Lower leg skin (tissue), 4 donors: ENCODE data around the gene S100A2. TPM values are rescaled to one million over a fixed set of nuclear protein-coding genes. Genes with fewer than 3 reads are reported as not detected.

Experiments used
- DNase-seq, 2 donors: peaks; one replicate each; pipeline ENCODE4 v3.0.0-alpha.2; 2019; ENCODE audit warnings: low spot score in 2 of 2
- H3K4me3 ChIP-seq: fragments of 200-600 bp; sonication (generic); 2 replicates; pipeline ENCODE4 v1.5.1; 2017; ENCODE audit warnings: mild to moderate bottlenecking, low read depth; ENCODE audit not compliant: poor library complexity, severe bottlenecking
- CTCF ChIP-seq, 3 donors: fragments of 450-650 bp; IDR thresholded peaks; one replicate each; pipeline ENCODE4 v1.5.1; 2016; ENCODE audit warnings: antibody characterized with exemption in 3 of 3, mild to moderate bottlenecking in 3 of 3, moderate library complexity in 2 of 3
- POLR2A ChIP-seq, 2 donors: fragments of 450-650 bp; IDR thresholded peaks; one replicate each; pipeline ENCODE4 v1.6.1; 2016 to 2017; ENCODE audit warnings: antibody characterized with exemption in 2 of 2, mild to moderate bottlenecking in 1 of 2, moderate library complexity in 1 of 2
- WGBS, 2 donors: methylation state at CpG; one replicate each; pipeline ENCODE4 v1.1.5; 2018; 5-methylcytosine and 5-hydroxymethylcytosine counted together
- intact Hi-C: fragments of 100-400 bp; cut with DNase I; formaldehyde crosslinking; loops from one replicate; pipeline ENCODE4 v1.15.0; 2023; ENCODE audit warnings: low total_unique reads
- total RNA-seq, 4 donors: library from RNA; depleted of rRNA; stranded (reverse); fragments of >200 nt; gene quantifications; one replicate each; pipeline ENCODE4 v1.1.0, GENCODE V29; 2016

S100A2 gene
- total RNA-seq, 4 donors from 2014 or later: 71.5 to 143 (median 96.4) TPM

GRCh38 chr1:153553096-153553495, 12.5 kb downstream of the S100A2 start:
- TF ChIP-seq CTCF (IDR thresholded peaks at IDR 0.05): no peak
- TF ChIP-seq POLR2A (IDR thresholded peaks at IDR 0.05): no peak
- DNase-seq: peak in 1 of 2 donors; percentile 78
- no peak overlapping the region for H3K4me3 ChIP-seq
- intact Hi-C loops: no loop called here
- 81 to 86% methylated on average over 12 of the region's 12 CpGs for WGBS, 2 donors

- 83 to 89% methylated on average over 8 of the region's 8 CpGs for WGBS, 2 donors
- intact Hi-C loops: no loop called here
- DNase-seq: no peak
- no peak for TF ChIP-seq CTCF (IDR thresholded peaks at IDR 0.05)
- no peak for TF ChIP-seq POLR2A (IDR thresholded peaks at IDR 0.05)
- H3K4me3 ChIP-seq: no peak overlapping the region
These were observed 13.3 kb downstream of the S100A2 start for GRCh38 chr1:153552335-153552734.

- WGBS, 2 donors: 46 to 59% methylated on average over 10 of the region's 10 CpGs
- peak in 1 of 2 donors; percentile 86 for DNase-seq
- intact Hi-C loops: no loop called here
- H3K4me3 ChIP-seq: no peak overlapping the region
- TF ChIP-seq POLR2A (IDR thresholded peaks at IDR 0.05) (no peak), CTCF (IDR thresholded peaks at IDR 0.05) (no peak)
These were observed 14.7 kb downstream of the S100A2 start for GRCh38 chr1:153550827-153551500.

GRCh38 chr1:153550398-153550758, 15.3 kb downstream of the S100A2 start:
- intact Hi-C loops: no loop called here
- TF ChIP-seq CTCF (IDR thresholded peaks at IDR 0.05) (no peak), POLR2A (IDR thresholded peaks at IDR 0.05) (no peak)
- no peak overlapping the region for H3K4me3 ChIP-seq
- 31 to 43% methylated on average over 4 of the region's 4 CpGs for WGBS, 2 donors
- DNase-seq: no peak

GRCh38 chr1:153549741-153550397, 15.8 kb downstream of the S100A2 start:
- TF ChIP-seq POLR2A (IDR thresholded peaks at IDR 0.05) (no peak), CTCF (IDR thresholded peaks at IDR 0.05) (no peak)
- H3K4me3 ChIP-seq: no peak overlapping the region
- WGBS, 2 donors: 38 to 51% methylated on average over 6 of the region's 6 CpGs
- intact Hi-C loops: no loop called here
- peak in 1 of 2 donors; percentile 86 for DNase-seq
